K562 (cell line): ENCODE results near the gene TXNIP. TPM values are rescaled to one million over a fixed set of nuclear protein-coding genes. Genes with fewer than 3 reads are reported as not detected.

Experiments used
- ATAC-seq: fragments of 200-7000 bp; cut with Tn5 transposase; 3 replicates; pipeline ENCODE4 v1.9.1; 2020; ENCODE audit warnings: moderate library complexity
- BruUV-seq: library from RNA; stranded (reverse); fragments of 400-500 nt; replicated peaks from 2 replicates; lab custom pipeline; 2021; lab: Mats Ljungman, UMichigan
- CTCF ChIA-PET: fragments of 300-600 bp; formaldehyde crosslinking; extraction: SDS; loops from one replicate; lab custom pipeline; 2021; ENCODE audit warnings: low intra/inter-chr PET ratio; lab: Yijun Ruan, JAX
- POLR2A ChIA-PET: fragments of 300-600, 350-650 bp; sonication (Branson Sonifier 250); formaldehyde crosslinking; extraction: SDS; loops from one replicate; lab custom pipeline; 2021; ENCODE audit warnings: antibody characterized with exemption, inconsistent platforms; lab: Yijun Ruan, JAX
- DNase-seq, 4 experiments: peaks; one replicate each; pipeline versions ENCODE4 v3.0.0 to v3.0.0-alpha.2; 2011 to 2018; ENCODE audit warnings: low spot score in 3 of 4, mixed read lengths in 3 of 4; ENCODE audit errors: extremely low read depth in 1 of 4
- FAIRE-seq: peaks from 2 replicates; lab custom pipeline; 2011; peaks lifted over from hg19 to GRCh38; lab: Jason Lieb, UNC
- H2AFZ ChIP-seq: 2 replicates; pipeline ENCODE4 v1.6.0; 2011; ENCODE audit warnings: low read depth, low read length, control low read depth, inconsistent platforms
- H3K27ac ChIP-seq: fragments of 200-600 bp; 3 replicates; pipeline ENCODE4 v1.8.0; 2011; ENCODE audit warnings: low read depth, mild to moderate bottlenecking, control low read depth, inconsistent platforms, low read length, moderate library complexity, mixed read lengths; ENCODE audit errors: extremely low read depth
- H3K27me3 ChIP-seq, 2 experiments: fragments of 300-600 bp in 1 of 2; 2 replicates in 1 of 2; 3 replicates in 1 of 2; pipeline versions ENCODE4 v1.6.0 to v1.8.0; 2011; ENCODE audit warnings: inconsistent platforms in 2 of 2, low read length in 2 of 2, mild to moderate bottlenecking in 1 of 2, mixed read lengths in 1 of 2, moderate library complexity in 1 of 2; ENCODE audit not compliant: control insufficient read depth in 2 of 2, insufficient read depth in 2 of 2
- H3K36me3 ChIP-seq: fragments of 300-600 bp; 3 replicates; pipeline ENCODE4 v1.8.0; 2011; ENCODE audit warnings: mild to moderate bottlenecking, low read length, inconsistent platforms; ENCODE audit not compliant: control insufficient read depth, insufficient read depth
- H3K4me1 ChIP-seq, 2 experiments: fragments of 200-600 bp in 1 of 2; replicated peaks in 1 of 2; 2 replicates in 1 of 2; 3 replicates in 1 of 2; pipeline versions ENCODE4 v1.5.1 to v1.8.0; 2011; ENCODE audit warnings: inconsistent platforms in 2 of 2, low read length in 2 of 2, mild to moderate bottlenecking in 1 of 2, mixed read lengths in 1 of 2, moderate library complexity in 1 of 2; ENCODE audit not compliant: control insufficient read depth in 2 of 2, insufficient read depth in 2 of 2
- H3K4me2 ChIP-seq: 2 replicates; pipeline ENCODE4 v1.6.1; 2011; ENCODE audit warnings: low read length, control low read depth, inconsistent platforms, mixed read lengths; ENCODE audit not compliant: insufficient read depth
- H3K4me3 ChIP-seq: fragments of 200-600 bp; sonication (generic), shearing (Covaris generic); 2 replicates; pipeline ENCODE4 v1.5.1; 2016; ENCODE audit warnings: control low read depth, inconsistent platforms
- H3K79me2 ChIP-seq: fragments of 200-600 bp; 3 replicates; pipeline ENCODE4 v1.8.0; 2011; ENCODE audit warnings: low read length, inconsistent platforms; ENCODE audit not compliant: control insufficient read depth, insufficient read depth
- H3K9ac ChIP-seq, 2 experiments: 2 replicates each; pipeline versions ENCODE4 v1.6.0 to v1.6.1; 2011; ENCODE audit warnings: low read depth in 2 of 2, low read length in 2 of 2, control low read depth in 1 of 2, inconsistent platforms in 1 of 2, mild to moderate bottlenecking in 1 of 2, mixed read lengths in 1 of 2; ENCODE audit not compliant: insufficient read depth in 1 of 2
- H3K9me1 ChIP-seq: one replicate; pipeline ENCODE4 v1.6.0; 2011; ENCODE audit warnings: inconsistent platforms, mild to moderate bottlenecking, low read length, moderate library complexity; ENCODE audit not compliant: control insufficient read depth, insufficient read depth
- H3K9me3 ChIP-seq: replicated peaks from 2 replicates; pipeline ENCODE4 v1.5.1; 2011; ENCODE audit warnings: low read depth, low read length, inconsistent platforms; ENCODE audit not compliant: control insufficient read depth, insufficient read depth
- H4K20me1 ChIP-seq: replicated peaks from 2 replicates; pipeline ENCODE4 v1.6.1; 2011; ENCODE audit warnings: low read length, inconsistent platforms, mixed read lengths; ENCODE audit not compliant: control insufficient read depth, insufficient read depth
- SIN3A ChIP-seq, 2 experiments: fragments of 150-350 bp in 1 of 2; IDR thresholded peaks; 2 replicates each; pipeline ENCODE4 v1.6.1; 2011 to 2016; ENCODE audit warnings: borderline replicate concordance in 2 of 2, low read depth in 2 of 2, low read length in 2 of 2, mild to moderate bottlenecking in 2 of 2, moderate library complexity in 2 of 2; ENCODE audit not compliant: control insufficient read depth in 1 of 2
- ZNF232 ChIP-seq: sonication (generic); formaldehyde crosslinking; IDR thresholded peaks from 2 replicates; pipeline ENCODE4 v1.8.0; 2022; ENCODE audit warnings: mild to moderate bottlenecking, missing genetic modification reagents
- ZNF41 ChIP-seq: fragments of 250-450 bp; sonication (Bioruptor Pico); conservative IDR thresholded peaks from 2 replicates; pipeline ENCODE4 v1.4.0; 2020; ENCODE audit warnings: mild to moderate bottlenecking
- WGBS: fragments of 100-300 bp; shearing (Covaris generic); methylation state at CpG from one replicate; pipeline ENCODE4 v1.1.6; 2016; ENCODE audit warnings: low coverage, mixed read lengths; ENCODE audit not compliant: insufficient coverage; ENCODE audit errors: missing lambda C conversion rate; 5-methylcytosine and 5-hydroxymethylcytosine counted together
- in situ Hi-C: fragments of 300-500 bp; cut with MboI; formaldehyde crosslinking; loops from 4 replicates; pipeline ENCODE4 v1.15.0; 2018; ENCODE audit warnings: inconsistent platforms, mixed read lengths
- intact Hi-C: fragments of 100-400 bp; cut with micrococcal nuclease; formaldehyde crosslinking; loops from 2 replicates; pipeline ENCODE4 v1.14.2; 2022
- polyA plus RNA-seq, 8 experiments: library from polyadenylated mRNA; depleted of rRNA in 4 of 8; stranded (reverse) in 5 of 8; unstranded in 3 of 8; fragments of >200 nt; fragmentation: Nextera tagmentation in 2 of 8; fragmentation: Illumina TruSeq in 1 of 8; extraction: Ambion mirVana in 2 of 8; extraction: Trizol in 1 of 8; gene quantifications; 2 replicates each; pipeline versions ENCODE4 v1.2.1 to v1.2.3, GENCODE V29; 2011 to 2014; ENCODE audit warnings: inconsistent platforms in 1 of 8, missing spikeins in 1 of 8
- total RNA-seq, 7 experiments: library from RNA; depleted of rRNA in 6 of 7; stranded (reverse); fragments of >200 nt in 6 of 7; fragmentation: Illumina TruSeq in 2 of 7; extraction: Trizol in 2 of 7; gene quantifications; 2 replicates each; pipeline versions ENCODE4 v1.2.1 to v1.2.3, GENCODE V29; 2011 to 2021; ENCODE audit warnings: low replicate concordance in 1 of 7
- TF ChIP-seq, protein P1 (sequence below), 2 experiments: fragments of 450-650 bp; IDR thresholded peaks; 2 replicates each; pipeline ENCODE4 v1.6.1; 2018; ENCODE audit warnings: mild to moderate bottlenecking in 2 of 2, low read depth in 1 of 2; ENCODE audit not compliant: partially characterized antibody in 2 of 2
- TF ChIP-seq, protein P2 (sequence below): fragments of 450-650 bp; IDR thresholded peaks from 2 replicates; pipeline ENCODE4 v1.6.1; 2016; ENCODE audit warnings: antibody characterized with exemption
- TF ChIP-seq, protein P3 (sequence below): fragments of 450-650 bp; IDR thresholded peaks from 2 replicates; pipeline ENCODE4 v1.6.1; 2018; ENCODE audit not compliant: partially characterized antibody

TXNIP gene
- total and polyA plus RNA-seq, 9 of the 15 experiments (the other 6 are each of a cell fraction or from before 2014, with no cell fraction given): 120 to 499 (median 257) TPM

DNA sequence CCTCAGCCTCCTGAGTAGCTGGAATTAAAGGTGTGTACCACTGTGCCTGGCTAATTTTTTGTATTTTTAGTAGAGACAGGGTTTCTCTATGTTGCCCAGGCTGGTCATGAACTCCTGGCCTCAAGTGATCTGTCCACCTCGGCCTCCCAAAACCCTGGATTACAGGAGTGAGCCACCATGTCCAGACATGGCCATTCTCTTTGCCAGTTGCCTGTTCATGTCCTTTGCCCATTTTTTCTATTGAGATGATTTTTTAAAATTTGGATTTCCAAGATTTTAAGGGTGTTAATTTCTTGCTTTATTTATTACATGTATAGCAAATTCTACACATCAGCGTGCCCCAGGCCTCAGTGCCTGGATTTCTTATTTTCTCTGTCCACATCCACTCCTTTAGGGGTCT is 29.1 kb downstream of the TXNIP start (continued):
- TF ChIP-seq, protein P1, sequence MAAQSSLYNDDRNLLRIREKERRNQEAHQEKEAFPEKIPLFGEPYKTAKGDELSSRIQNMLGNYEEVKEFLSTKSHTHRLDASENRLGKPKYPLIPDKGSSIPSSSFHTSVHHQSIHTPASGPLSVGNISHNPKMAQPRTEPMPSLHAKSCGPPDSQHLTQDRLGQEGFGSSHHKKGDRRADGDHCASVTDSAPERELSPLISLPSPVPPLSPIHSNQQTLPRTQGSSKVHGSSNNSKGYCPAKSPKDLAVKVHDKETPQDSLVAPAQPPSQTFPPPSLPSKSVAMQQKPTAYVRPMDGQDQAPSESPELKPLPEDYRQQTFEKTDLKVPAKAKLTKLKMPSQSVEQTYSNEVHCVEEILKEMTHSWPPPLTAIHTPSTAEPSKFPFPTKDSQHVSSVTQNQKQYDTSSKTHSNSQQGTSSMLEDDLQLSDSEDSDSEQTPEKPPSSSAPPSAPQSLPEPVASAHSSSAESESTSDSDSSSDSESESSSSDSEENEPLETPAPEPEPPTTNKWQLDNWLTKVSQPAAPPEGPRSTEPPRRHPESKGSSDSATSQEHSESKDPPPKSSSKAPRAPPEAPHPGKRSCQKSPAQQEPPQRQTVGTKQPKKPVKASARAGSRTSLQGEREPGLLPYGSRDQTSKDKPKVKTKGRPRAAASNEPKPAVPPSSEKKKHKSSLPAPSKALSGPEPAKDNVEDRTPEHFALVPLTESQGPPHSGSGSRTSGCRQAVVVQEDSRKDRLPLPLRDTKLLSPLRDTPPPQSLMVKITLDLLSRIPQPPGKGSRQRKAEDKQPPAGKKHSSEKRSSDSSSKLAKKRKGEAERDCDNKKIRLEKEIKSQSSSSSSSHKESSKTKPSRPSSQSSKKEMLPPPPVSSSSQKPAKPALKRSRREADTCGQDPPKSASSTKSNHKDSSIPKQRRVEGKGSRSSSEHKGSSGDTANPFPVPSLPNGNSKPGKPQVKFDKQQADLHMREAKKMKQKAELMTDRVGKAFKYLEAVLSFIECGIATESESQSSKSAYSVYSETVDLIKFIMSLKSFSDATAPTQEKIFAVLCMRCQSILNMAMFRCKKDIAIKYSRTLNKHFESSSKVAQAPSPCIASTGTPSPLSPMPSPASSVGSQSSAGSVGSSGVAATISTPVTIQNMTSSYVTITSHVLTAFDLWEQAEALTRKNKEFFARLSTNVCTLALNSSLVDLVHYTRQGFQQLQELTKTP (IDR thresholded peaks at IDR 0.05; ENCODE audit: low read depth in 1 of 2, partially characterized antibody in 2 of 2): peak in 1 of 2 experiments; percentile 100

DNA sequence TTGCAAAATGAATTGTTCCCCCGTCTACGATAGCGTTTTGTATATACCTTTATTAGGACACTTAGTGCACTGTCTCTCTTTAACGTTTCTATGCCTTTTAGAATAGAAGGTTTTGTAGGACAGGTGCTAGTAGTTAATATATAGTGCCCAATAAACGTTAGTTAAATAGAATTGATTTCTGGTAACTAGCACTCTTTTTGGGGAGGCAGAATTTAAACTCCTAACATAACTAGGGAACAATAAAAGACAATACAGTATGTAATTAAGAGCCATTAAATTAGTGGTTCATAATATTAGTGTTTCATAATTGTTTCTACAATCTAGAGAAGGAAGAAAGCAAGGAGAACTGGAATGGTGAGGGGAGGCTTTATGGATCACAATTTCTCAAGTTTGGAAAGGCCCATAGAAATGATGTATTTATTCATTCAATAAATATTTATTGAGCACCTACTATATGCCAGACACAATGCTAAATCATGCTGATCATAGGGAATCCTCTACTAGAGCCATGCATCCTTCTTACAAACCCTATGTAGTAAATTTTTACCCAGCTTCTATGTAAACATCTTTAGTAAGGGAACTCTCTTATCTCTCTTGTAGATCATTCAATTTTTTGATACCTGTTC is 31.1 kb downstream of the TXNIP start:
- no peaks in the 10 kb centered on the region for H4K20me1 ChIP-seq
- peaks cover 23 to 33% of the 10 kb centered on the region in 2 experiments; a peak in 4 of 5 replicates for H3K4me1 ChIP-seq
- no peaks in the 10 kb centered on the region; a peak in 1 of 5 replicates for H3K27me3 ChIP-seq
- FAIRE-seq: no peak
- H2AFZ ChIP-seq: peak overlapping the region; percentile 94
- peak overlapping the region; percentile 63 for H3K4me3 ChIP-seq
- no TSS peak for BruUV-seq
- no peaks in the 10 kb centered on the region for H3K9me1 ChIP-seq
- no peaks in the 10 kb centered on the region for H3K36me3 ChIP-seq
- DNase-seq: no peak
- peak overlapping the region; percentile 87 for H3K27ac ChIP-seq
- H3K4me2 ChIP-seq: peak overlapping the region; percentile 86
- peak overlapping the region in 1 of 2 experiments; percentile 88; a peak in 2 of 4 replicates for H3K9ac ChIP-seq
- intact Hi-C loops (no loop called here), in situ Hi-C loops (no loop called here)
- H3K9me3 ChIP-seq: peaks cover 5% of the 10 kb centered on the region; the same call in 1 of the 2 replicates
- no peak for ATAC-seq
- H3K79me2 ChIP-seq: peaks cover 24% of the 10 kb centered on the region
- ChIA-PET POLR2A (interaction anchor here (1.0 to 4.0 kb wide), 11 partner anchors 11 to 87 kb away, joined by 3 to 50 read pairs (median 8); partner anchors contain the start of gene PEX11B), CTCF (no interaction called here)
- WGBS: 0% methylated on average over 5 of the region's 5 CpGs
- no peak for TF ChIP-seq ZNF232 (CRISPR knock-in tag)
- no peak for TF ChIP-seq SIN3A (IDR thresholded peaks at IDR 0.05; ENCODE audit: borderline replicate concordance in 2 of 2, control insufficient read depth in 1 of 2, low read depth in 2 of 2, low read length in 2 of 2)
- TF ChIP-seq, protein P2, sequence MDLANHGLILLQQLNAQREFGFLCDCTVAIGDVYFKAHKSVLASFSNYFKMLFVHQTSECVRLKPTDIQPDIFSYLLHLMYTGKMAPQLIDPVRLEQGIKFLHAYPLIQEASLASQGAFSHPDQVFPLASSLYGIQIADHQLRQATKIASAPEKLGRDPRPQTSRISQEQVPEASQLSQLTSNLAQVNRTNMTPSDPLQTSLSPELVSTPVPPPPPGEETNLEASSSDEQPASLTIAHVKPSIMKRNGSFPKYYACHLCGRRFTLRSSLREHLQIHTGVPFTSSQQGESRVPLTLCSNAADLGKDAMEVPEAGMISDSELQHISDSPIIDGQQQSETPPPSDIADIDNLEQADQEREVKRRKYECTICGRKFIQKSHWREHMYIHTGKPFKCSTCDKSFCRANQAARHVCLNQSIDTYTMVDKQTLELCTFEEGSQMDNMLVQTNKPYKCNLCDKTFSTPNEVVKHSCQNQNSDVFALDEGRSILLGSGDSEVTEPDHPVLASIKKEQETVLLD: no peak
- TF ChIP-seq, protein P3, sequence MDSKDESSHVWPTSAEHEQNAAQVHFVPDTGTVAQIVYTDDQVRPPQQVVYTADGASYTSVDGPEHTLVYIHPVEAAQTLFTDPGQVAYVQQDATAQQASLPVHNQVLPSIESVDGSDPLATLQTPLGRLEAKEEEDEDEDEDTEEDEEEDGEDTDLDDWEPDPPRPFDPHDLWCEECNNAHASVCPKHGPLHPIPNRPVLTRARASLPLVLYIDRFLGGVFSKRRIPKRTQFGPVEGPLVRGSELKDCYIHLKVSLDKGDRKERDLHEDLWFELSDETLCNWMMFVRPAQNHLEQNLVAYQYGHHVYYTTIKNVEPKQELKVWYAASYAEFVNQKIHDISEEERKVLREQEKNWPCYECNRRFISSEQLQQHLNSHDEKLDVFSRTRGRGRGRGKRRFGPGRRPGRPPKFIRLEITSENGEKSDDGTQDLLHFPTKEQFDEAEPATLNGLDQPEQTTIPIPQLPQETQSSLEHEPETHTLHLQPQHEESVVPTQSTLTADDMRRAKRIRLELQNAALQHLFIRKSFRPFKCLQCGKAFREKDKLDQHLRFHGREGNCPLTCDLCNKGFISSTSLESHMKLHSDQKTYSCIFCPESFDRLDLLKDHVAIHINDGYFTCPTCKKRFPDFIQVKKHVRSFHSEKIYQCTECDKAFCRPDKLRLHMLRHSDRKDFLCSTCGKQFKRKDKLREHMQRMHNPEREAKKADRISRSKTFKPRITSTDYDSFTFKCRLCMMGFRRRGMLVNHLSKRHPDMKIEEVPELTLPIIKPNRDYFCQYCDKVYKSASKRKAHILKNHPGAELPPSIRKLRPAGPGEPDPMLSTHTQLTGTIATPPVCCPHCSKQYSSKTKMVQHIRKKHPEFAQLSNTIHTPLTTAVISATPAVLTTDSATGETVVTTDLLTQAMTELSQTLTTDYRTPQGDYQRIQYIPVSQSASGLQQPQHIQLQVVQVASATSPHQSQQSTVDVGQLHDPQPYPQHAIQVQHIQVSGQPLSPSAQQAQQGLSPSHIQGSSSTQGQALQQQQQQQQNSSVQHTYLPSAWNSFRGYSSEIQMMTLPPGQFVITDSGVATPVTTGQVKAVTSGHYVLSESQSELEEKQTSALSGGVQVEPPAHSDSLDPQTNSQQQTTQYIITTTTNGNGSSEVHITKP: no peak
- TF ChIP-seq ZNF41 (CRISPR knock-in tag): no peak
